Neural progenitor cell (in vitro differentiated cells): ENCODE measurements around the gene PDE7B. TPM values are rescaled to one million over a fixed set of nuclear protein-coding genes. Genes with fewer than 3 reads are reported as not detected.
A peak's percentile ranks its signal among the peaks of the same experiment; 100 is the strongest.

Experiments used
- DNase-seq: peaks from one replicate; pipeline ENCODE4 v3.0.0-alpha.2; 2016; ENCODE audit warnings: low spot score
- H2AFZ ChIP-seq: fragments of 200-600 bp; sonication (generic); replicated peaks from 2 replicates; pipeline ENCODE4 v1.6.1; 2016; ENCODE audit warnings: antibody characterized with exemption
- H3F3A ChIP-seq: fragments of 200-600 bp; sonication (generic); 2 replicates; pipeline ENCODE4 v1.6.1; 2016; ENCODE audit warnings: antibody characterized with exemption, low read depth
- H3K27ac ChIP-seq: fragments of 200-600 bp; sonication (generic); 2 replicates; pipeline ENCODE4 v1.5.1; 2016; ENCODE audit warnings: mild to moderate bottlenecking
- H3K27me3 ChIP-seq: fragments of 200-600 bp; sonication (generic); 2 replicates; pipeline ENCODE4 v1.6.1; 2016; ENCODE audit warnings: mild to moderate bottlenecking, moderate library complexity
- H3K36me3 ChIP-seq: fragments of 200-600 bp; sonication (generic); 2 replicates; pipeline ENCODE4 v1.5.1; 2016
- H3K4me1 ChIP-seq: fragments of 200-600 bp; sonication (generic); 2 replicates; pipeline ENCODE4 v1.6.1; 2016; ENCODE audit warnings: mixed run types
- H3K4me2 ChIP-seq: fragments of 200-600 bp; sonication (generic); 2 replicates; pipeline ENCODE4 v1.6.1; 2016
- H3K4me3 ChIP-seq: fragments of 200-600 bp; sonication (generic); 2 replicates; pipeline ENCODE4 v1.5.1; 2016
- H3K79me2 ChIP-seq: fragments of 200-600 bp; sonication (generic); 2 replicates; pipeline ENCODE4 v1.6.1; 2016; ENCODE audit warnings: low read depth
- H3K9ac ChIP-seq: fragments of 200-600 bp; sonication (generic); 2 replicates; pipeline ENCODE4 v1.6.1; 2016
- H3K9me3 ChIP-seq: fragments of 200-600 bp; sonication (generic); 2 replicates; pipeline ENCODE4 v1.5.1; 2016; ENCODE audit warnings: low read depth
- H4K20me1 ChIP-seq: fragments of 200-600 bp; sonication (generic); 2 replicates; pipeline ENCODE4 v1.6.1; 2016; ENCODE audit warnings: low read depth
- H3K27ac Mint-ChIP-seq: 3 replicates; pipeline ENCODE4 v1.8.0; 2021; ENCODE audit warnings: mixed read lengths
- H3K27me3 Mint-ChIP-seq: 2 replicates; pipeline ENCODE4 v1.8.0; 2022; ENCODE audit warnings: low read depth, mild to moderate bottlenecking, inconsistent platforms, moderate library complexity, mixed read lengths; ENCODE audit not compliant: insufficient read depth
- H3K36me3 Mint-ChIP-seq: 3 replicates; pipeline ENCODE4 v1.8.0; 2021; ENCODE audit warnings: mixed read lengths
- H3K4me1 Mint-ChIP-seq: 3 replicates; pipeline ENCODE4 v1.8.0; 2021; ENCODE audit warnings: mixed read lengths
- H3K4me3 Mint-ChIP-seq: 3 replicates; pipeline ENCODE4 v1.8.0; 2021; ENCODE audit warnings: mild to moderate bottlenecking, moderate library complexity, mixed read lengths
- H3K9me3 Mint-ChIP-seq: 3 replicates; pipeline ENCODE4 v1.8.0; 2020; ENCODE audit warnings: mixed read lengths
- EZH2 ChIP-seq: fragments of 200-600 bp; sonication (generic); IDR thresholded peaks from 2 replicates; pipeline ENCODE4 v1.6.1; 2017; ENCODE audit warnings: antibody characterized with exemption, mild to moderate bottlenecking, moderate library complexity
- EZH2phosphoT487 ChIP-seq: fragments of 200-600 bp; sonication (generic); IDR thresholded peaks from 2 replicates; pipeline ENCODE4 v1.6.1; 2017; ENCODE audit warnings: antibody characterized with exemption
- total RNA-seq: library from RNA; depleted of rRNA; stranded (reverse); fragments of >200 nt; gene quantifications from 2 replicates; pipeline ENCODE4 v1.2.3, GENCODE V29; 2015; ENCODE audit warnings: low replicate concordance
- TF ChIP-seq, protein P1 (sequence below): fragments of 200-600 bp; sonication (generic); IDR thresholded peaks from 2 replicates; pipeline ENCODE4 v1.5.1; 2017; ENCODE audit warnings: antibody characterized with exemption, mild to moderate bottlenecking

The PDE7B gene
- total RNA-seq, 1 donor from 2014 or later: 0.04 TPM

DNA sequence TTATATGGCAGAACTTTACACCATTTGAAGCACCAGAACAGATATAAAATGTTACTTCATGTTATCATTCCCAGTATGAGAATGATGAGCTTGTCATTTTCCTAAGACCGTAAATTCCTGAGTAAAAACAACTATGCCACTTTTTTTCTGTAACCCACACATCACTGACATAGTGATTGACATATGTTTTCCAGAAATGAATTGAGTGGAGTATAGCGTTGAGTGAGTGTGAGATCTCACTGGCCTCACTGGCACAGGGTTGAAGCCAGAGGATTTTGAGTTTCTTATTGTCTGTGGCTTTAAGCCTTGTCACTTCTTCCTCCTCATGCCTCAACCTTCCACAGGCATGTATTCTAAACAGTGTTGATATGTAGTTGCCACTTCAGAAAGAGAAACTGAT lies 62.3 kb downstream of the PDE7B start:
- Mint-ChIP-seq H3K27me3 (no peaks in the 10 kb centered on the region), H3K4me1 (no peaks in the 10 kb centered on the region), H3K4me3 (no peak overlapping the region), H3K36me3 (no peaks in the 10 kb centered on the region), H3K27ac (no peak overlapping the region), H3K9me3 (no peaks in the 10 kb centered on the region)
- Histone ChIP-seq H3K4me3 (no peak overlapping the region), H3K27me3 (no peaks in the 10 kb centered on the region), H3K4me2 (no peak overlapping the region), H3K4me1 (no peaks in the 10 kb centered on the region), H4K20me1 (no peaks in the 10 kb centered on the region), H3K36me3 (no peaks in the 10 kb centered on the region), H2AFZ (no peak overlapping the region), H3K9ac (no peak overlapping the region), H3K79me2 (no peaks in the 10 kb centered on the region), H3K9me3 (no peaks in the 10 kb centered on the region), H3F3A (no peaks in the 10 kb centered on the region), H3K27ac (no peak overlapping the region)
- no peak for DNase-seq
- TF ChIP-seq EZH2phosphoT487 (no peak), EZH2 (no peak)
- TF ChIP-seq, protein P1, sequence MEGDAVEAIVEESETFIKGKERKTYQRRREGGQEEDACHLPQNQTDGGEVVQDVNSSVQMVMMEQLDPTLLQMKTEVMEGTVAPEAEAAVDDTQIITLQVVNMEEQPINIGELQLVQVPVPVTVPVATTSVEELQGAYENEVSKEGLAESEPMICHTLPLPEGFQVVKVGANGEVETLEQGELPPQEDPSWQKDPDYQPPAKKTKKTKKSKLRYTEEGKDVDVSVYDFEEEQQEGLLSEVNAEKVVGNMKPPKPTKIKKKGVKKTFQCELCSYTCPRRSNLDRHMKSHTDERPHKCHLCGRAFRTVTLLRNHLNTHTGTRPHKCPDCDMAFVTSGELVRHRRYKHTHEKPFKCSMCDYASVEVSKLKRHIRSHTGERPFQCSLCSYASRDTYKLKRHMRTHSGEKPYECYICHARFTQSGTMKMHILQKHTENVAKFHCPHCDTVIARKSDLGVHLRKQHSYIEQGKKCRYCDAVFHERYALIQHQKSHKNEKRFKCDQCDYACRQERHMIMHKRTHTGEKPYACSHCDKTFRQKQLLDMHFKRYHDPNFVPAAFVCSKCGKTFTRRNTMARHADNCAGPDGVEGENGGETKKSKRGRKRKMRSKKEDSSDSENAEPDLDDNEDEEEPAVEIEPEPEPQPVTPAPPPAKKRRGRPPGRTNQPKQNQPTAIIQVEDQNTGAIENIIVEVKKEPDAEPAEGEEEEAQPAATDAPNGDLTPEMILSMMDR: no peak

DNA sequence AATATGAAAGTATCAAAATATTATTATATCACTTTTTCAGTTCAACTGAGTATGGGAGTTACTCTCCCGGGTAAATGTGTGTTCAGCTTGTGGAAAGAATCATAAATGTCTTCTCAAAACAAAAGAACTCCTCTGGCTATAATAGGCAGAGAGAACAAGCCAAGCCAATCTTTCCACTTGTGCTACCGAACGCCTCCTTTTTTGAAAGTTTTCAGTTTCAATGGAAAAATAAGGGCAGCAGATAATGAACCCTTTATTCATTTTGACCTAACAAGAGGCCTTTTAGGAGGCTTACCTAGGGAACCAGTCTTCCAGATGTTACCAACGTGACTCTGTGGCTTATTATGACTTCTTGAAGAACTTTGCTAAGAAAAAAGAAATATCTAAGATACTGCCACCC lies 67.5 kb downstream of the PDE7B start:
- no peak overlapping the region for H3K4me3 ChIP-seq
- Mint-ChIP-seq H3K27ac (no peak overlapping the region), H3K9me3 (no peaks in the 10 kb centered on the region), H3K36me3 (no peaks in the 10 kb centered on the region), H3K4me1 (no peaks in the 10 kb centered on the region), H3K27me3 (no peaks in the 10 kb centered on the region), H3K4me3 (no peak overlapping the region)
- no peaks in the 10 kb centered on the region for H3K36me3 ChIP-seq
- TF ChIP-seq EZH2phosphoT487 (no peak), EZH2 (no peak)
- TF ChIP-seq, protein P1: no peak
- no peak overlapping the region for H3K27ac ChIP-seq
- H3K4me2 ChIP-seq: no peak overlapping the region
- no peak overlapping the region for H2AFZ ChIP-seq
- H4K20me1 ChIP-seq: no peaks in the 10 kb centered on the region
- no peaks in the 10 kb centered on the region for H3K79me2 ChIP-seq
- H3K4me1 ChIP-seq: no peaks in the 10 kb centered on the region
- DNase-seq: no peak
- no peaks in the 10 kb centered on the region for H3K27me3 ChIP-seq
- H3K9ac ChIP-seq: no peak overlapping the region
- no peaks in the 10 kb centered on the region for H3K9me3 ChIP-seq
- no peaks in the 10 kb centered on the region for H3F3A ChIP-seq

DNA sequence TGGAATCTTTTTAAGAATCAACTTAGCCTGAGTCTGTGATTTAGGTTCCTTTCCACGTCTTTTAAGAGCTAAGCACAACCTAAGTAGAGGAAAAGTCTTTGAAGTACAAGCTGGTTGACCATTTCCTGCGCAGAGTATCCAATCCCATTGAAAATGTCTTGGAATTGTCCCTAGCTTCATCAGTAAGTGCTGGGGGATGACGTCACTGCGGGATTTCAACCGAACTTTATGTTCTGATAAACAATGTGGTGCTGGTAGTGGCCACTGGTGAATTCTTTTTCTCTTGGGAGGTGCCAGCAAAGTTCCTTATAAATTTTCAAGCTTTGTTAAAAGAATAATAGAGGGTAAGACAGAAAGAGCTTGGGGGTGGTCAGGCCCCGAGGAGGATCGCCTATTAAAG lies 69.2 kb downstream of the PDE7B start:
- TF ChIP-seq EZH2: no peak
- TF ChIP-seq, protein P1: no peak
- no peak for TF ChIP-seq EZH2phosphoT487
- Histone ChIP-seq H3K27ac (no peak overlapping the region), H3K9me3 (no peaks in the 10 kb centered on the region), H3K4me3 (no peak overlapping the region), H3K4me1 (no peaks in the 10 kb centered on the region), H3K36me3 (no peaks in the 10 kb centered on the region), H3K27me3 (no peaks in the 10 kb centered on the region), H2AFZ (peak overlapping the region; percentile 42), H3F3A (no peaks in the 10 kb centered on the region), H4K20me1 (no peaks in the 10 kb centered on the region), H3K4me2 (no peak overlapping the region), H3K9ac (no peak overlapping the region), H3K79me2 (no peaks in the 10 kb centered on the region)
- Mint-ChIP-seq H3K9me3 (no peaks in the 10 kb centered on the region), H3K27me3 (no peaks in the 10 kb centered on the region), H3K4me3 (no peak overlapping the region), H3K36me3 (no peaks in the 10 kb centered on the region), H3K4me1 (no peaks in the 10 kb centered on the region), H3K27ac (no peak overlapping the region)
- DNase-seq: no peak

DNA sequence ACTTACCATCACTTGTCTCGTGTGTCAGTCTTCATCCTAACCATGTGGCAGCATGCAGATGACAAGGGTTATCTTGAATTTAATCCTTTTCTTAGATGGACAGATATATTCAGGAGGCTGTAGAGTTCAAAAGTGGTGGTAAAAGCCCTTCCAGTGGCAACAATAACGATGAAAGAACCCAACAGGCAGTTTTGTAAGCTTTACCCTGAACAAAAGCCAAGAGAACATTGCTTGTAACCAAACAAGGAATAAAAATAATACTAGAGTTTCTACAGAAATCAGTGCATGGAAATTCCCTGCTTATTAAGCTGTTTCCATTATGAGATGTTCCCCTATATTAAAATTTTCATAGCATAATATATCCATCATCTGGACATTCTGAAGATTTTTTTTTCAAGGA lies 69.7 kb downstream of the PDE7B start:
- Histone ChIP-seq H3K27ac (no peak overlapping the region), H3K9ac (no peak overlapping the region), H3K36me3 (no peaks in the 10 kb centered on the region), H2AFZ (no peak overlapping the region), H3K4me1 (no peaks in the 10 kb centered on the region), H3K4me3 (no peak overlapping the region), H3K79me2 (no peaks in the 10 kb centered on the region), H4K20me1 (no peaks in the 10 kb centered on the region), H3K9me3 (no peaks in the 10 kb centered on the region), H3K4me2 (no peak overlapping the region), H3F3A (no peaks in the 10 kb centered on the region), H3K27me3 (no peaks in the 10 kb centered on the region)
- TF ChIP-seq, protein P1: no peak
- TF ChIP-seq EZH2phosphoT487 (no peak), EZH2 (no peak)
- Mint-ChIP-seq H3K27ac (no peak overlapping the region), H3K36me3 (no peaks in the 10 kb centered on the region), H3K4me3 (no peak overlapping the region), H3K9me3 (no peaks in the 10 kb centered on the region), H3K4me1 (no peaks in the 10 kb centered on the region), H3K27me3 (no peaks in the 10 kb centered on the region)
- DNase-seq: no peak
